HG03159 (cell line): ENCODE data around the gene FGF7.
"Not testable (repeated sequence)": the region's sequence is repeated elsewhere in the genome, so short reads cannot be mapped to it uniquely, and the experiment has no call there.

Experiments
- ATAC-seq: cut with Tn5 transposase; IDR thresholded peaks from one replicate; pipeline ENCODE4 v1.9.1; 2021; ENCODE audit warnings: mild to moderate bottlenecking, moderate library complexity; ENCODE audit not compliant: unreplicated experiment

FGF7 gene

GRCh38 chr15:49492830-49493229 lies 69.8 kb downstream of the FGF7 start:
- ATAC-seq, result no peak

DNA sequence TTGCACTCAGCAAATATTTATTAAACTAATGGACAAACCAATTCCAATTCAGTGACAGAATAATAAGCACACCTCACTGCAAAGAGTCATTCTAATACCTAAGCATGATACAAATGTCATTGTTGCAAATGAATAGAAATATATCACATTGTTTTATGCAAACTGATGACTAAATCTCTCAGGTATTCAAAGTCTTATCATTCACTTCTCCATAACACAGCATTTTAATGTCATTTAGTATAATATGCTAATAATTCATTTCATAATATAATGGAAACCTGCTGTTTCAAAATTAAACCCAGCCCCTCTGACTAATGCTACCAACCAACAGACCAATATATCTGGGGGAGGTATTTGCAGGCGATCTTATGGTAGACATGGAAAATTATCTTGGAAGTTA lies 71.8 kb downstream of the FGF7 start:
- no peak for ATAC-seq

DNA sequence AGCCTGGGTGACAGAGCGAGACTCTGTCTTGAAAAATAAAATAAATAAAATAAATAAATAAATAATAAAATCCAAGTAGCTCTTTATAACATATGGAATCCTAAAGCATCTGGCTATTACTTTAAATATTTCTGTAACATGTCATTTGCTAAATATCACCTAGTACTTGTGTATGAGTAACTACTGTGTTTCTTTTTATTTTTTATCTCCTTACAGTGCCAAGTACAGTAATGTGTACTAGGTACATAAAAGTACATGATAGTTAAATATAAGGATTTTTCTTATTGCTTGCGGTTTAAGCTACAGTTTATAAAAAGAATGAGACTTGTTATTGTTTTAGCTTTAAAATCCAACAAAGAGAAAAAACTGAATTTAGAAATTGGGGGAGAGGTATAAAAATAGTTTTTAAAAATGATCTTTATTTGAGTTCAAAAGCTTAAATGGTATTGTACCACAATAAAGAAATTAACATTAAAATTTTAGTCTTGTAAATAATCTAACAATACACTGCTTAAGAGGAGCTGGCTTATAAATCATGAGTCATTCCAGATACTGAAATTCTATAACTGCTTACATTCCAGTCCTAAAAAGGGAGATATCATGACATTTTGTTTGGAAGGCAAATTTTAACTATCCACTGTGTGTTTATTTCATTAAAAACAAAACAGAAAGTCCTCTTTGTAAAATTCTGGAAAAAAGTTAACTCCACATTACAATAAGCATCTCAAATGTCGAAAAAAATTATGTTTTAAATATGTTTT lies 73.1 kb downstream of the FGF7 start:
- ATAC-seq, result no peak

- ATAC-seq, result no peak
Observed at GRCh38 chr15:49501586-49501985, 78.5 kb downstream of the FGF7 start.

DNA sequence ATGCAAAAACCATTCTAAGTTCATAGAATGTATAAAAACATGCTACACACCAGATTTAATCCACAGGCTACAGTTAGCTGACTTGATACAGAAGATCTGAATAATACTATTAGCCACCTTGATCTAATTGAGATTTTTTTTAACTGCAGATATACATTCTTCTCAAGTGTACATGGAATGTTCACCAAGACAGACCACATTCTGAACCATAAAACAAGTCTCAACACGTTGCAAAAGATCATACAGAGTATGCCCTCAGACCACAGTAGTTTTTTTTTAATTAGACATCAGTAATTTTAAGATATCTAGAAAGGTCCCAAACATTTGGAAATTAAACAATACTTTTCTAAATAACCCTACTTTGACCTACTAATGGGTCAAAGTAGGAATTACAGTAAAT lies 83.3 kb downstream of the FGF7 start:
- no peak for ATAC-seq

DNA sequence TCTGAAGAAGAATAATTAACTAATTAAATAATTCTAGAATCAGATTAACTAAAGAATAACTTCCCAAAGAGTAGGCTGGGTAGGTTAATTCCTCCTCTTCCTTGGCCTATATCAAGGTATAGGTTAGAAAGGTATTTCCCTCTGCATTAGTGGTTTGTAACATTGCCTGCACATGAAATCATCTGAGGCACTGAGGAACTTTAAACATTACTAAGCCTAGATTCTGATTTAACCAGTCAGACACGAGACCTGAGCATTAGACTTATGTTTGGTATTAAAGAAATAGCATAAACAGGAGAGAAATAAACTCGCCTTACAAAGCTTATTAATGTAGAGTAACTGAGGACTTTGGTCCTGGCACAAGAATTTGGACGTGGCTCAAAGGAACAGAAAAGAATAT lies 84.2 kb downstream of the FGF7 start:
- ATAC-seq, result no peak

DNA sequence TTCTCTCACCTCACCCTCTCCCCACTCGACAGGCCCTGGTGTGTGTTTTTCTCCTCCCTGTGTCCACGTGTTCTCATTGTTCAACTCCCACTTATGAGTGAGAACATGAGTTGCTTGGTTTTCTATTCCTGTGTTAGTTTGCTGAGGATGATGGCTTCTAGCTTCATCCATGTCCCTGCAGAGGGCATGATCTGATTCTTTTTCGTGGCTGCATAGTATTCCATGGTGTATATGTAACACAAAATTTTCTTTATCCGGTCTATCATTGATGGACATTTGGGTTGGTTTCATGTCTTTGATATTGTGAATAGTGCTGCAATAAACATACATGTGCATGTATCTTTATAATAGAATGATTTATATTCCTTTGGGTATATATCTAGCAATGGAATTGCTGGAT lies 89.7 kb downstream of the FGF7 start:
- ATAC-seq, result not testable (repeated sequence)

- no peak for ATAC-seq
Observed at GRCh38 chr15:49521802-49522201, 98.8 kb downstream of the FGF7 start.

DNA sequence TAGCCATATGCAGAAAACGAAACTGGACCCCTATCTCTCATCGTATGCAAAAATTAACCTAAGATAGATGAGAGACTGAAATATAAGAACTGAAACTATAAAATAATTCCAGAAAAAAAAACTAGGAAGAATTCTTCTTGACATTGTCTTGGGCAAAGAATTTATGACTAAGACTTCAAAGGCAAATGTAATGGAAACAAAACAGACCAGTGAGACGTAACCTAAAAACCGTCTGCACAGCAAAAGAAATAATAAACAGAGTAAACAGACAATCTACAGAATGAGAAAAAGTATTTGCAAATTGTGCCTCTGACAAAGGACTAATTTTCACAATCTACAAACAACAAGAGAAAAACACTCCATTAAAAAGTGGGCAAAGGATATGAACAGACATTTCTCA lies 105.2 kb downstream of the FGF7 start:
- no peak for ATAC-seq

DNA sequence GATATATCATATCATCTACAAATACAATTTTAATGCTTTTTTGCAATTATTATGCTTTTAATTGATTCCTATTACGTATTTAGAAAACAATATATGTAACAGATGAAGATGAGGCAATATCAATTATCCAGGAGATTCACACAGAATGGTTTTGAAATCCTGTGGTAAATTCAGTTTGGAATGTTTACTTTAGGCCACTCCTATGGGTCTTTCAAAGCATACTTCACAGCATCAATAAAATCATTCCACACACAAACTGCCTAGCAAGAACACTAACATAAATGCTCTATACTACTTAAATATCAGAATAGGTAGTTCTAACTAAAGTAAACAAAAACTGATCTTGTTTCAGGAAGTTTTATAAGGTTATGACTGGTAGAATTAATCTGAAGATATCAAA lies 107.0 kb downstream of the FGF7 start:
- no peak for ATAC-seq
